WTC11 (cell line): ENCODE data around the gene CARS2.

Experiments used
- CTCF ChIP-seq: fragments of 200-600 bp; IDR thresholded peaks from 2 replicates; pipeline ENCODE4 v1.8.0; 2022; ENCODE audit warnings: antibody characterized with exemption
- E2F1 ChIP-seq: sonication (generic); formaldehyde crosslinking; IDR thresholded peaks from 2 replicates; pipeline ENCODE4 v1.8.0; 2022; ENCODE audit warnings: mild to moderate bottlenecking, missing genetic modification reagents
- GABPB1 ChIP-seq: sonication (generic); formaldehyde crosslinking; IDR thresholded peaks from 2 replicates; pipeline ENCODE4 v1.8.1; 2023; ENCODE audit warnings: mild to moderate bottlenecking, missing genetic modification reagents
- HMGXB4 ChIP-seq: sonication (generic); formaldehyde crosslinking; IDR thresholded peaks from 2 replicates; pipeline ENCODE4 v1.8.1; 2023; ENCODE audit warnings: mild to moderate bottlenecking, moderate library complexity, missing genetic modification reagents
- MXD4 ChIP-seq: fragments of 250-450 bp; sonication (Bioruptor Pico); IDR thresholded peaks from 2 replicates; pipeline ENCODE4 v1.8.0; 2021; ENCODE audit warnings: mild to moderate bottlenecking, moderate library complexity, borderline replicate concordance
- NR3C1 ChIP-seq: sonication (generic); formaldehyde crosslinking; conservative IDR thresholded peaks from 2 replicates; pipeline ENCODE4 v1.8.1; 2023; ENCODE audit warnings: low read depth, mild to moderate bottlenecking, missing genetic modification reagents
- RORB ChIP-seq: fragments of 250-450 bp; sonication (Bioruptor Pico); IDR thresholded peaks from 2 replicates; pipeline ENCODE4 v1.9.0; 2021; ENCODE audit warnings: mild to moderate bottlenecking
- TEAD4 ChIP-seq: sonication (generic); formaldehyde crosslinking; IDR thresholded peaks from 2 replicates; pipeline ENCODE4 v1.8.0; 2022; ENCODE audit warnings: mild to moderate bottlenecking, missing genetic modification reagents
- USF1 ChIP-seq: sonication (generic); formaldehyde crosslinking; IDR thresholded peaks from 2 replicates; pipeline ENCODE4 v1.8.0; 2022; ENCODE audit warnings: mild to moderate bottlenecking, missing genetic modification reagents

- TF ChIP-seq TEAD4: no peak
- TF ChIP-seq CTCF: no peak
- TF ChIP-seq MXD4: no peak
- no peak for TF ChIP-seq GABPB1 (CRISPR knock-in tag)
- TF ChIP-seq RORB (CRISPR knock-in tag): no peak
- no peak for TF ChIP-seq HMGXB4
- TF ChIP-seq USF1: no peak
- no peak for TF ChIP-seq NR3C1 (CRISPR knock-in tag)
- TF ChIP-seq E2F1: no peak
These were observed 79.4 kb downstream of the CARS2 start for GRCh38 chr13:110626521-110626920.
